SK-N-SH treated with all-trans-retinoic acid at 6 μM for 48 hours (cell line): ENCODE data around the gene SDK2.

Experiments
- ATAC-seq: fragments of 200-7000 bp; cut with Tn5 transposase; 3 replicates; pipeline ENCODE4 v1.9.1; 2020; ENCODE audit warnings: mild to moderate bottlenecking, moderate library complexity
- ARNTL ChIP-seq: fragments of 450-650 bp; formaldehyde crosslinking; IDR thresholded peaks from 2 replicates; pipeline ENCODE4 v1.5.0; 2020; ENCODE audit warnings: low read depth, mild to moderate bottlenecking, moderate library complexity, borderline replicate concordance
- BACH2 ChIP-seq: fragments of 250-450 bp; sonication (Bioruptor Pico); IDR thresholded peaks from 2 replicates; pipeline ENCODE4 v1.9.0; 2021; ENCODE audit warnings: mild to moderate bottlenecking, borderline replicate concordance
- CSDC2 ChIP-seq: fragments of 250-450 bp; sonication (Bioruptor Pico); IDR thresholded peaks from 2 replicates; pipeline ENCODE4 v1.5.0; 2020; ENCODE audit warnings: mild to moderate bottlenecking, moderate library complexity
- ESRRG ChIP-seq: fragments of 250-450 bp; sonication (Bioruptor Pico); IDR thresholded peaks from 2 replicates; pipeline ENCODE4 v1.6.1; 2021; ENCODE audit warnings: mild to moderate bottlenecking
- GLIS3 ChIP-seq: fragments of 250-450 bp; sonication (Bioruptor Pico); IDR thresholded peaks from 2 replicates; pipeline ENCODE4 v1.5.0; 2020; ENCODE audit warnings: mild to moderate bottlenecking, moderate library complexity
- ISL1 ChIP-seq: fragments of 250-450 bp; sonication (Bioruptor Pico); IDR thresholded peaks from 2 replicates; pipeline ENCODE4 v2.1.2; 2022; ENCODE audit warnings: mild to moderate bottlenecking, moderate library complexity
- OSR1 ChIP-seq: fragments of 250-450 bp; sonication (Bioruptor Pico); IDR thresholded peaks from 2 replicates; pipeline ENCODE4 v1.8.0; 2022; ENCODE audit warnings: moderate library complexity, mild to moderate bottlenecking, inconsistent platforms
- PPARA ChIP-seq: fragments of 250-450 bp; sonication (Bioruptor Pico); IDR thresholded peaks from 2 replicates; pipeline ENCODE4 v1.5.0; 2020; ENCODE audit warnings: mild to moderate bottlenecking, borderline replicate concordance
- RARB ChIP-seq: fragments of 250-450 bp; sonication (Bioruptor Pico); IDR thresholded peaks from 2 replicates; pipeline ENCODE4 v1.8.0; 2021; ENCODE audit warnings: mild to moderate bottlenecking, moderate library complexity
- SNAI2 ChIP-seq: fragments of 250-450 bp; sonication (Bioruptor Pico); IDR thresholded peaks from 2 replicates; pipeline ENCODE4 v1.5.0; 2020; ENCODE audit warnings: mild to moderate bottlenecking, moderate library complexity
- TCF4 ChIP-seq: fragments of 250-450 bp; sonication (Bioruptor Pico); IDR thresholded peaks from 2 replicates; pipeline ENCODE4 v1.8.0; 2021; ENCODE audit warnings: mild to moderate bottlenecking, moderate library complexity, borderline replicate concordance
- TOX ChIP-seq: fragments of 250-450 bp; sonication (Bioruptor Pico); IDR thresholded peaks from 2 replicates; pipeline ENCODE4 v1.8.0; 2021; ENCODE audit warnings: mild to moderate bottlenecking, moderate library complexity, borderline replicate concordance
- ZC3H10 ChIP-seq: fragments of 250-450 bp; sonication (Bioruptor Pico); IDR thresholded peaks from 2 replicates; pipeline ENCODE4 v1.5.1; 2021; ENCODE audit warnings: mild to moderate bottlenecking, moderate library complexity
- ZFP3 ChIP-seq: fragments of 250-450 bp; sonication (Bioruptor Pico); IDR thresholded peaks from 2 replicates; pipeline ENCODE4 v1.5.0; 2020; ENCODE audit warnings: mild to moderate bottlenecking, moderate library complexity
- ZFP30 ChIP-seq: fragments of 450-650 bp; formaldehyde crosslinking; IDR thresholded peaks from 2 replicates; pipeline ENCODE4 v1.5.0; 2022; ENCODE audit warnings: mild to moderate bottlenecking, moderate library complexity
- ZNF565 ChIP-seq: fragments of 450-650 bp; formaldehyde crosslinking; conservative IDR thresholded peaks from 2 replicates; pipeline ENCODE4 v1.5.0; 2020; ENCODE audit warnings: low read depth, mild to moderate bottlenecking, moderate library complexity
- ZNF70 ChIP-seq: fragments of 450-650 bp; formaldehyde crosslinking; IDR thresholded peaks from 2 replicates; pipeline ENCODE4 v1.5.0; 2020; ENCODE audit warnings: mild to moderate bottlenecking, moderate library complexity
- ZNF8 ChIP-seq: fragments of 450-650 bp; formaldehyde crosslinking; IDR thresholded peaks from 2 replicates; pipeline ENCODE4 v1.5.0; 2020; ENCODE audit warnings: mild to moderate bottlenecking, moderate library complexity
- TF ChIP-seq, protein P1 (sequence below): fragments of 250-450 bp; sonication (Bioruptor Pico); IDR thresholded peaks from 2 replicates; pipeline ENCODE4 v1.5.1; 2020; ENCODE audit warnings: low read depth, mild to moderate bottlenecking, moderate library complexity
- TF ChIP-seq, protein P2 (sequence below): fragments of 250-450 bp; sonication (Bioruptor Pico); IDR thresholded peaks from 2 replicates; pipeline ENCODE4 v1.5.1; 2021; ENCODE audit warnings: mild to moderate bottlenecking, moderate library complexity
- TF ChIP-seq, protein P3 (sequence below): fragments of 250-450 bp; sonication (Bioruptor Pico); IDR thresholded peaks from 2 replicates; pipeline ENCODE4 v1.8.0; 2020; ENCODE audit warnings: mild to moderate bottlenecking, moderate library complexity, borderline replicate concordance
- TF ChIP-seq, protein P4 (sequence below): fragments of 250-450 bp; sonication (Bioruptor Pico); IDR thresholded peaks from 2 replicates; pipeline ENCODE4 v1.8.0; 2021; ENCODE audit warnings: low read depth, mild to moderate bottlenecking, moderate library complexity, borderline replicate concordance

SDK2 gene

DNA sequence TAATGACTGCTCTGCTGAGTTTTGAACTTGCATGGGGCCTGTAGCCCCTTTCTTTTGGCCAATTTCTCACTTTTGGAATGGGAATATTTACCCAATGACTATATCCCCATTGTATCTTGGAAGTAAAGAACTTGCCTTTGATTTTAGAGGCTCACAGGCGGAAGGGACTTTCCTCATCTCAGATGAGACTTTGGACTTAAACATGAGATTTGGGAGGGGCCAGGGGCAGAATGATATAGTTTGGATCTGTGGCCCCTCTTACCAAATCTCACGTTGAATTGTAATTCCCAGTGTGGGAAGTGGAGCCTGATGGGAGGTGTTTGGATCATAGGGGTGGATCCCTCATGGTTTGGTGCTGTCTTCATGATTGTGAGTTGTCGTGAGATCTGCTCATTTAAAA is 42.7 kb upstream of the SDK2 start:
- TF ChIP-seq, protein P1, sequence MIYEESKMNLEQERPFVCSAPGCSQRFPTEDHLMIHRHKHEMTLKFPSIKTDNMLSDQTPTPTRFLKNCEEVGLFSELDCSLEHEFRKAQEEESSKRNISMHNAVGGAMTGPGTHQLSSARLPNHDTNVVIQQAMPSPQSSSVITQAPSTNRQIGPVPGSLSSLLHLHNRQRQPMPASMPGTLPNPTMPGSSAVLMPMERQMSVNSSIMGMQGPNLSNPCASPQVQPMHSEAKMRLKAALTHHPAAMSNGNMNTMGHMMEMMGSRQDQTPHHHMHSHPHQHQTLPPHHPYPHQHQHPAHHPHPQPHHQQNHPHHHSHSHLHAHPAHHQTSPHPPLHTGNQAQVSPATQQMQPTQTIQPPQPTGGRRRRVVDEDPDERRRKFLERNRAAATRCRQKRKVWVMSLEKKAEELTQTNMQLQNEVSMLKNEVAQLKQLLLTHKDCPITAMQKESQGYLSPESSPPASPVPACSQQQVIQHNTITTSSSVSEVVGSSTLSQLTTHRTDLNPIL, result no peak
- TF ChIP-seq ZNF70 (no peak), ESRRG (CRISPR knock-in tag) (no peak), ARNTL (no peak), ISL1 (no peak), PPARA (CRISPR knock-in tag) (no peak), ZFP30 (no peak), TOX (CRISPR knock-in tag) (no peak), OSR1 (CRISPR knock-in tag) (no peak), SNAI2 (CRISPR knock-in tag) (no peak), ZFP3 (no peak), ZC3H10 (CRISPR knock-in tag) (no peak), GLIS3 (CRISPR knock-in tag) (no peak)
- TF ChIP-seq, protein P2, sequence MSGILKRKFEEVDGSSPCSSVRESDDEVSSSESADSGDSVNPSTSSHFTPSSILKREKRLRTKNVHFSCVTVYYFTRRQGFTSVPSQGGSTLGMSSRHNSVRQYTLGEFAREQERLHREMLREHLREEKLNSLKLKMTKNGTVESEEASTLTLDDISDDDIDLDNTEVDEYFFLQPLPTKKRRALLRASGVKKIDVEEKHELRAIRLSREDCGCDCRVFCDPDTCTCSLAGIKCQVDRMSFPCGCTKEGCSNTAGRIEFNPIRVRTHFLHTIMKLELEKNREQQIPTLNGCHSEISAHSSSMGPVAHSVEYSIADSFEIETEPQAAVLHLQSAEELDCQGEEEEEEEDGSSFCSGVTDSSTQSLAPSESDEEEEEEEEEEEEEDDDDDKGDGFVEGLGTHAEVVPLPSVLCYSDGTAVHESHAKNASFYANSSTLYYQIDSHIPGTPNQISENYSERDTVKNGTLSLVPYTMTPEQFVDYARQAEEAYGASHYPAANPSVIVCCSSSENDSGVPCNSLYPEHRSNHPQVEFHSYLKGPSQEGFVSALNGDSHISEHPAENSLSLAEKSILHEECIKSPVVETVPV (CRISPR knock-in tag), result no peak
- ATAC-seq, result no peak

DNA sequence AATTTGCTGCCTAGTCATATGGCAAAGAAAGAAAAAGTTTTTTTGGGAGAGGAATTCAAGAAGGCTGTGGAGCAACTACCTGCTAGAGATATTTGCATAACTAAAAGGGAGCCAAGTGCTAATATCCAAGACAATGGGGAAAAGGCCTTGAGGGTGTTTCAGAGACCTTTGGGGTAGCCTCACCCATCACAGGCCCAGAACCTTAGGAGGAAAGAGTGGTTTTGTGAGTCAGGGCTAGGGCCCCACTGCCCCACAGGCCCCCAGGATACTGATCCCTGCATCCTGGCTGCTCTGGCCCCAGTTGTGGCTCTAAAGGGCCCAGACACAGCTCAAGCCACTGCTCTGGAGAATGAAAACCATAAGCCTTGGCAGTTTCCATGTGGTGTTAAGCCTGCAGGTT is 41.9 kb upstream of the SDK2 start:
- TF ChIP-seq ZC3H10 (CRISPR knock-in tag), result no peak
- ATAC-seq, result no peak

DNA sequence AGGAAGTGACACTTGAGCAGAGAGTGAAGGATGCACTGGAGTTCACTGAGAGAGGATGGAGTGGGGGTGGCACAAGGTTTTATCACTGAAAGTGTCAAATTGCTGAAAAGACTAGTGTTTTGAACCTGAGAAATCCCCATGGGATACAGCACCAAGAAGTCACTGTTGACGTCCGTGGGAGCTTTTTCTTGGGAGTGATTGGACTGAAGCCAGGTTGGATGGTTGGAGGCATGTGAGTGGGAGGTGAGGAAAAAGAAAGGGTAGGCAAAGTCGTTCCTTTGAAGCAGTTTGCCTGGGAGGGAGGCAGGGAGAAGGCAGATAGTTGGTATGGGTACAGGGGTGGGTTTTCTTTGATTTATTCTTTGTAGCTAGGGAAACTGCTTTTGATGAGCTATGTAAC is 39.9 kb upstream of the SDK2 start:
- no peak for ATAC-seq
- TF ChIP-seq PPARA (CRISPR knock-in tag) (no peak), ZFP3 (peak; percentile 57; the same call in 1 of the 2 replicates)

DNA sequence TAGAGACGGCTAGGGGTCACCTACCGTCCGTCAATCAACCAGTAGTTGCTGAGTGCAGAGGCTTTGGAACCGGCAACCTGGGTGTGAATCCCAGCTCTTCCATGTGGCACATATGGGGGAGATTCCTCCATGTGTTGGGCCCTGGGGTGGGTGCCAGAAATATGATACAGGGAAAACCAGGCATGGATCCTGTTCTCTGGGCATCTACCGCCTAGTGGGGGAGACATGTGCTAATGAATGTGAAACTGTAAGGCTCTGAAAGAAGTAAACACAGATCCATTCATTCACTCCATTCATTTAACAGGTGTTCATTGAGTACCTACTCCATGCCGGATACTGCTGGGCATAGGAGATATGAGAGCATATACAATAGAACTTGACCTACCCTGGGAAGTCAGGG is 39.5 kb upstream of the SDK2 start:
- TF ChIP-seq, protein P3, sequence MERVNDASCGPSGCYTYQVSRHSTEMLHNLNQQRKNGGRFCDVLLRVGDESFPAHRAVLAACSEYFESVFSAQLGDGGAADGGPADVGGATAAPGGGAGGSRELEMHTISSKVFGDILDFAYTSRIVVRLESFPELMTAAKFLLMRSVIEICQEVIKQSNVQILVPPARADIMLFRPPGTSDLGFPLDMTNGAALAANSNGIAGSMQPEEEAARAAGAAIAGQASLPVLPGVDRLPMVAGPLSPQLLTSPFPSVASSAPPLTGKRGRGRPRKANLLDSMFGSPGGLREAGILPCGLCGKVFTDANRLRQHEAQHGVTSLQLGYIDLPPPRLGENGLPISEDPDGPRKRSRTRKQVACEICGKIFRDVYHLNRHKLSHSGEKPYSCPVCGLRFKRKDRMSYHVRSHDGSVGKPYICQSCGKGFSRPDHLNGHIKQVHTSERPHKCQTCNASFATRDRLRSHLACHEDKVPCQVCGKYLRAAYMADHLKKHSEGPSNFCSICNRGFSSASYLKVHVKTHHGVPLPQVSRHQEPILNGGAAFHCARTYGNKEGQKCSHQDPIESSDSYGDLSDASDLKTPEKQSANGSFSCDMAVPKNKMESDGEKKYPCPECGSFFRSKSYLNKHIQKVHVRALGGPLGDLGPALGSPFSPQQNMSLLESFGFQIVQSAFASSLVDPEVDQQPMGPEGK (CRISPR knock-in tag), result no peak
- no peak for TF ChIP-seq ZNF8 (CRISPR knock-in tag)
- ATAC-seq, result no peak

DNA sequence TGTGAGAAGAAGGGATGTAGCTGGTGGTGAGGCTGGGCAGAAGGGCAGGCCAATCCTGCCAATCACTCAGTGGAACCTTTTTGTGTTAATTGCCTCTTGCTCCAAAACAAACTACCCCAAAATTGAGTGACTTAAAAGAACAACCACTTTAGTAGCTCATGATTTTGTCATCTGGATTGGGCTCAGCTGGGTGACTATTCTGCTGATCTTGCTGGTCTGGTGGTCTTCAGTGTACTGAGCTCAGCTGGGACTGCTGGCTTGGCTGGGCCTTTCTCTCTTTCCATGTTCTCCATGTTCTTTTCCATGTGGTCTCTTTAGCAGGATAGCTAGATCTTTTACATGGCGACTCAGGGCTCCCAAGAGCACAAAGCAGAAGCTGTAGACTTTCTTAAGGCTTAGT is 37.7 kb upstream of the SDK2 start:
- TF ChIP-seq OSR1 (CRISPR knock-in tag), result no peak
- TF ChIP-seq BACH2 (CRISPR knock-in tag), result no peak
- TF ChIP-seq, protein P1, result no peak
- TF ChIP-seq RARB (CRISPR knock-in tag), result no peak
- TF ChIP-seq, protein P4, sequence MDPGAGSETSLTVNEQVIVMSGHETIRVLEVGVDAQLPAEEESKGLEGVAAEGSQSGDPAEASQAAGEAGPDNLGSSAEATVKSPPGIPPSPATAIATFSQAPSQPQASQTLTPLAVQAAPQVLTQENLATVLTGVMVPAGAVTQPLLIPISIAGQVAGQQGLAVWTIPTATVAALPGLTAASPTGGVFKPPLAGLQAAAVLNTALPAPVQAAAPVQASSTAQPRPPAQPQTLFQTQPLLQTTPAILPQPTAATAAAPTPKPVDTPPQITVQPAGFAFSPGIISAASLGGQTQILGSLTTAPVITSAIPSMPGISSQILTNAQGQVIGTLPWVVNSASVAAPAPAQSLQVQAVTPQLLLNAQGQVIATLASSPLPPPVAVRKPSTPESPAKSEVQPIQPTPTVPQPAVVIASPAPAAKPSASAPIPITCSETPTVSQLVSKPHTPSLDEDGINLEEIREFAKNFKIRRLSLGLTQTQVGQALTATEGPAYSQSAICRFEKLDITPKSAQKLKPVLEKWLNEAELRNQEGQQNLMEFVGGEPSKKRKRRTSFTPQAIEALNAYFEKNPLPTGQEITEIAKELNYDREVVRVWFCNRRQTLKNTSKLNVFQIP (CRISPR knock-in tag), result no peak
- no peak for TF ChIP-seq ZNF565 (CRISPR knock-in tag)
- no peak for TF ChIP-seq GLIS3 (CRISPR knock-in tag)
- no peak for ATAC-seq

DNA sequence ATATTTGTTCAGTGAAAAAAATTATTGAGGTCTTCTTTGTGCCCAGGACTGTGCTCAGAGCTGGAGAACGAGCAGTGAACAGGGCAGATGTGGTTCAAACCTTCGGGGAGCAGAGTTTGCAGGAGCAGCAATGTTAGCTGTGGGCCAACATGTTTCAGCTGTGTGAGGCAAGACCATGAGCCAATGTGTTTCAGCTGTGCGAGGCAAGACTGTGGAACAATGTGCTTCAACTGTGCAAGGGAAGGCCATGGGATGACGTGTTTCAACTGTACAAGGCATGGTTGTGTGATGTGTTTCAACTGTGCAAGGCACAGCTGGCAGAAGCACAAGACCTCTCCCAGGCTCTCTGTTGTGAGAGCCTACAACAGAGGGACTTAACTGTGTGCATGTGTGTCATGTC is 35.2 kb upstream of the SDK2 start:
- no peak for ATAC-seq
- TF ChIP-seq, protein P1, result no peak
- TF ChIP-seq SNAI2 (CRISPR knock-in tag) (no peak), RARB (CRISPR knock-in tag) (no peak), ARNTL (no peak), TOX (CRISPR knock-in tag) (no peak), GLIS3 (CRISPR knock-in tag) (no peak), ZNF70 (no peak), ZFP30 (no peak), TCF4 (CRISPR knock-in tag) (no peak), ESRRG (CRISPR knock-in tag) (no peak), ISL1 (no peak), PPARA (CRISPR knock-in tag) (no peak), CSDC2 (CRISPR knock-in tag) (no peak), ZNF565 (CRISPR knock-in tag) (no peak)
- TF ChIP-seq, protein P4 (CRISPR knock-in tag), result no peak
